Glutamatergic neuron (in vitro differentiated cells): ENCODE results near the gene TSSK6. TPM values are rescaled to one million over a fixed set of nuclear protein-coding genes. Genes with fewer than 3 reads are reported as not detected.

ENCODE experiments used
- DNase-seq: peaks from one replicate; pipeline ENCODE4 v3.0.0; 2022
- H3K27ac Mint-ChIP-seq: one replicate; pipeline ENCODE4 v1.8.0; 2020; ENCODE audit warnings: mild to moderate bottlenecking, mixed read lengths, inconsistent platforms; ENCODE audit not compliant: unreplicated experiment
- H3K27me3 Mint-ChIP-seq: one replicate; pipeline ENCODE4 v1.8.0; 2020; ENCODE audit warnings: mild to moderate bottlenecking, moderate library complexity, mixed read lengths, inconsistent platforms; ENCODE audit not compliant: unreplicated experiment
- H3K36me3 Mint-ChIP-seq: one replicate; pipeline ENCODE4 v1.8.0; 2020; ENCODE audit warnings: mild to moderate bottlenecking, mixed read lengths, inconsistent platforms; ENCODE audit not compliant: unreplicated experiment
- H3K4me1 Mint-ChIP-seq: one replicate; pipeline ENCODE4 v1.8.0; 2020; ENCODE audit warnings: mild to moderate bottlenecking, low read depth, mixed read lengths, inconsistent platforms; ENCODE audit not compliant: unreplicated experiment
- H3K4me3 Mint-ChIP-seq: one replicate; pipeline ENCODE4 v1.8.0; 2020; ENCODE audit warnings: mild to moderate bottlenecking, mixed read lengths, inconsistent platforms; ENCODE audit not compliant: unreplicated experiment
- H3K9me3 Mint-ChIP-seq: one replicate; pipeline ENCODE4 v1.8.0; 2020; ENCODE audit warnings: mild to moderate bottlenecking, moderate library complexity, mixed read lengths, inconsistent platforms; ENCODE audit not compliant: unreplicated experiment
- CTCF ChIP-seq: fragments of 200-600 bp; sonication (generic); IDR thresholded peaks from one replicate; pipeline ENCODE4 v1.5.0; 2021; ENCODE audit not compliant: partially characterized antibody, unreplicated experiment
- total RNA-seq: library from RNA; stranded (reverse); fragmentation: NEBNext Ultra II Directional; extraction: Animal tissue kit (Norgen Biotek cat#: 25700); gene quantifications from one replicate; pipeline ENCODE4 v1.2.1, GENCODE V29; 2021; ENCODE audit not compliant: unreplicated experiment

Gene TSSK6
- total RNA-seq, 1 donor from 2014 or later: 1.7 TPM

GRCh38 chr19:19541616-19542015, 26.3 kb upstream of the TSSK6 start:
- peaks cover 6% of the 10 kb centered on the region for H3K9me3 Mint-ChIP-seq
- peak; percentile 13 for DNase-seq
- no peak for TF ChIP-seq CTCF
- no peak overlapping the region for H3K4me3 Mint-ChIP-seq
- no peaks in the 10 kb centered on the region for H3K36me3 Mint-ChIP-seq
- H3K4me1 Mint-ChIP-seq: peaks cover 12% of the 10 kb centered on the region
- H3K27ac Mint-ChIP-seq: no peak overlapping the region
- H3K27me3 Mint-ChIP-seq: peaks cover 19% of the 10 kb centered on the region

- peak overlapping the region; percentile 69 for H3K4me3 Mint-ChIP-seq
- H3K9me3 Mint-ChIP-seq: peaks cover 8% of the 10 kb centered on the region
- peaks cover 7% of the 10 kb centered on the region for H3K4me1 Mint-ChIP-seq
- no peak overlapping the region for H3K27ac Mint-ChIP-seq
- peaks cover 22% of the 10 kb centered on the region for H3K27me3 Mint-ChIP-seq
- H3K36me3 Mint-ChIP-seq: no peaks in the 10 kb centered on the region
- no peak for TF ChIP-seq CTCF
- DNase-seq: peak; percentile 81
These were observed 25.6 kb upstream of the TSSK6 start for GRCh38 chr19:19540715-19541515.

- TF ChIP-seq CTCF: no peak
- Mint-ChIP-seq H3K27ac (no peak overlapping the region), H3K4me3 (peak overlapping the region; percentile 69), H3K36me3 (no peaks in the 10 kb centered on the region), H3K27me3 (peaks cover 22% of the 10 kb centered on the region), H3K4me1 (peaks cover 7% of the 10 kb centered on the region), H3K9me3 (peaks cover 8% of the 10 kb centered on the region)
- DNase-seq: peak; percentile 85
These were observed 24.8 kb upstream of the TSSK6 start for GRCh38 chr19:19540064-19540714.

GRCh38 chr19:19539698-19540063, 24.3 kb upstream of the TSSK6 start:
- no peak overlapping the region for H3K4me3 Mint-ChIP-seq
- H3K27ac Mint-ChIP-seq: no peak overlapping the region
- no peak for TF ChIP-seq CTCF
- H3K9me3 Mint-ChIP-seq: peaks cover 8% of the 10 kb centered on the region
- H3K27me3 Mint-ChIP-seq: peaks cover 22% of the 10 kb centered on the region
- peaks cover 7% of the 10 kb centered on the region for H3K4me1 Mint-ChIP-seq
- no peaks in the 10 kb centered on the region for H3K36me3 Mint-ChIP-seq
- DNase-seq: no peak

GRCh38 chr19:19538785-19539166, 23.4 kb upstream of the TSSK6 start:
- peaks cover 29% of the 10 kb centered on the region for H3K27me3 Mint-ChIP-seq
- peak overlapping the region; percentile 57 for H3K27ac Mint-ChIP-seq
- H3K9me3 Mint-ChIP-seq: peaks cover 11% of the 10 kb centered on the region
- peak; percentile 51 for DNase-seq
- H3K4me3 Mint-ChIP-seq: peak overlapping the region; percentile 84
- TF ChIP-seq CTCF: no peak
- H3K36me3 Mint-ChIP-seq: no peaks in the 10 kb centered on the region
- H3K4me1 Mint-ChIP-seq: peaks cover 13% of the 10 kb centered on the region
